Limb (tissue), 2 donors: ENCODE data around the gene KANSL1.
A peak's percentile ranks its signal among the peaks of the same experiment; 100 is the strongest.
"Not testable (repeated sequence)": the region's sequence is repeated elsewhere in the genome, so short reads cannot be mapped to it uniquely, and the experiment has no call there.

Experiments used
- DNase-seq, 2 donors: peaks; one replicate each; pipeline ENCODE4 v3.0.0-alpha.2; 2016; ENCODE audit errors: extremely low spot score in 2 of 2

Gene KANSL1

GRCh38 chr17:46024590-46024989, 168.6 kb downstream of the KANSL1 start:
- DNase-seq, result no peak

- DNase-seq, result no peak
Measured at GRCh38 chr17:46023783-46024388, 169.3 kb downstream of the KANSL1 start.

DNA sequence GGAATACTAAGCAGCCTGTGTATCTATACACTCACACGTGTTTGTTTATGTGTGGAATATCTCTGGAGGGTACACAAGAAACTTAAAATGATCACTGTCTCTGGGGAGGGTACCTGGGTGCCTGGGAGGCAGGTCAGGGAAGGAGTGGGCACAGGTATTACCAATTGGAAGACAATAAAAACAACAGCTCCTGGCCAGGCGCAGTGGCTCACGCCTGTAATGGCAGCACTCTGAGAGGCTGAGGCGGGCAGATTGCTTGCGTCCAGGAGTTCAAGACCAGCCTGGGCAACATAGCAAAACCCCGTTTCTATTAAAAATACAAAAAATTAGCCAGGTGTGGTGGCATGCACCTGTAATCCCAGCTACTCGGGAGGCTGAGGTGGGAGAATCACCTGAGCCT, 169.9 kb downstream of the KANSL1 start:
- DNase-seq, result not testable (repeated sequence)

DNA sequence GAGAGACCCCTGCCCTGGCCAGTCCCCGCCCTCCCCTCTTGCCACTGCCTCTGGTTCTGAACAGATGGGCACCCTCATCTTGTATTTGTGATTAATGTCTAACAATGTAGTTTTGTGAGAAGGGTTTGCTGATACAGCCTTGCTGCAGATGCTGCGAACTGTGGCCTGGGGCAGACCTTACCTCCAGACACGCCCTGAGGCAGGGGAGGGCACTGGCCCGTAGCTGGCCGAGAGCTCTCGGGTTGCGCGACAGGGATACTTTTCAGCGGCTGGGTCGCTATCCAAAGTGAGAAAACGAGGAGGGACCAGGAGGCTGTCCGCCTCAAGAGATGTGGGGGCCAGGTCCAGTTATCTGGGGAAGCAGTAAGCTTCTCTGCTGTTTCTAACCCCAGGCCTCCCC, 172.2 kb downstream of the KANSL1 start:
- DNase-seq, result no peak

- no peak for DNase-seq
Measured at GRCh38 chr17:46020023-46020761, 173.0 kb downstream of the KANSL1 start.

- DNase-seq, result not testable (repeated sequence)
Measured at GRCh38 chr17:46019408-46019925, 173.8 kb downstream of the KANSL1 start.

DNA sequence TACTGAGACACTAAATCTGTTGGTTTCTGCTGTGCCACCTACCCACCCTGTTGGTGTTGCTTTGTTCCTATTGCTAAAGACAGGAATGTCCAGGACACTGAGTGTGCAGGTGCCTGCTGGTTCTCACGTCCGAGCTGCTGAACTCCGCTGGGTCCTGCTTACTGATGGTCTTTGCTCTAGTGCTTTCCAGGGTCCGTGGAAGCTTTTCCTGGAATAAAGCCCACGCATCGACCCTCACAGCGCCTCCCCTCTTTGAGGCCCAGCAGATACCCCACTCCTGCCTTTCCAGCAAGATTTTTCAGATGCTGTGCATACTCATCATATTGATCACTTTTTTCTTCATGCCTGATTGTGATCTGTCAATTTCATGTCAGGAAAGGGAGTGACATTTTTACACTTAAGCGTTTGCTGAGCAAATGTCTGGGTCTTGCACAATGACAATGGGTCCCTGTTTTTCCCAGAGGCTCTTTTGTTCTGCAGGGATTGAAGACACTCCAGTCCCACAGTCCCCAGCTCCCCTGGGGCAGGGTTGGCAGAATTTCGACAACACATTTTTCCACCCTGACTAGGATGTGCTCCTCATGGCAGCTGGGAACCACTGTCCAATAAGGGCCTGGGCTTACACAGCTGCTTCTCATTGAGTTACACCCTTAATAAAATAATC, 179.6 kb downstream of the KANSL1 start:
- DNase-seq, result no peak

DNA sequence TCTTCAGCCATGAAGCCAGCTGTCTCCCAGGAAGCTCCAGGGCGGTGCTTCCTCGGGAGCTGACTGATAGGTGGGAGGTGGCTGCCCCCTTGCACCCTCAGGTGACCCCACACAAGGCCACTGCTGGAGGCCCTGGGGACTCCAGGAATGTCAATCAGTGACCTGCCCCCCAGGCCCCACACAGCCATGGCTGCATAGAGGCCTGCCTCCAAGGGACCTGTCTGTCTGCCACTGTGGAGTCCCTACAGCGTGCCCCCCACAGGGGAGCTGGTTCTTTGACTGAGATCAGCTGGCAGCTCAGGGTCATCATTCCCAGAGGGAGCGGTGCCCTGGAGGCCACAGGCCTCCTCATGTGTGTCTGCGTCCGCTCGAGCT, 180.1 kb downstream of the KANSL1 start:
- DNase-seq, result no peak

DNA sequence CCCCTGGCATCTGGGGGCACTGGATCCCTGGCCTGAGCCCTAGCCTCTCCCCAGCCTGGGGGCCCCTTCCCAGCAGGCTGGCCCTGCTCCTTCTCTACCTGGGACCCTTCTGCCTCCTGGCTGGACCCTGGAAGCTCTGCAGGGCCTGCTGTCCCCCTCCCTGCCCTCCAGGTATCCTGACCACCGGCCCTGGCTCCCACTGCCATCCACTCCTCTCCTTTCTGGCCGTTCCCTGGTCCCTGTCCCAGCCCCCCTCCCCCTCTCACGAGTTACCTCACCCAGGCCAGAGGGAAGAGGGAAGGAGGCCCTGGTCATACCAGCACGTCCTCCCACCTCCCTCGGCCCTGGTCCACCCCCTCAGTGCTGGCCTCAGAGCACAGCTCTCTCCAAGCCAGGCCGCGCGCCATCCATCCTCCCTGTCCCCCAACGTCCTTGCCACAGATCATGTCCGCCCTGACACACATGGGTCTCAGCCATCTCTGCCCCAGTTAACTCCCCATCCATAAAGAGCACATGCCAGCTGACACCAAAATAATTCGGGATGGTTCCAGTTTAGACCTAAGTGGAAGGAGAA, 180.6 kb downstream of the KANSL1 start:
- DNase-seq, result no peak

DNA sequence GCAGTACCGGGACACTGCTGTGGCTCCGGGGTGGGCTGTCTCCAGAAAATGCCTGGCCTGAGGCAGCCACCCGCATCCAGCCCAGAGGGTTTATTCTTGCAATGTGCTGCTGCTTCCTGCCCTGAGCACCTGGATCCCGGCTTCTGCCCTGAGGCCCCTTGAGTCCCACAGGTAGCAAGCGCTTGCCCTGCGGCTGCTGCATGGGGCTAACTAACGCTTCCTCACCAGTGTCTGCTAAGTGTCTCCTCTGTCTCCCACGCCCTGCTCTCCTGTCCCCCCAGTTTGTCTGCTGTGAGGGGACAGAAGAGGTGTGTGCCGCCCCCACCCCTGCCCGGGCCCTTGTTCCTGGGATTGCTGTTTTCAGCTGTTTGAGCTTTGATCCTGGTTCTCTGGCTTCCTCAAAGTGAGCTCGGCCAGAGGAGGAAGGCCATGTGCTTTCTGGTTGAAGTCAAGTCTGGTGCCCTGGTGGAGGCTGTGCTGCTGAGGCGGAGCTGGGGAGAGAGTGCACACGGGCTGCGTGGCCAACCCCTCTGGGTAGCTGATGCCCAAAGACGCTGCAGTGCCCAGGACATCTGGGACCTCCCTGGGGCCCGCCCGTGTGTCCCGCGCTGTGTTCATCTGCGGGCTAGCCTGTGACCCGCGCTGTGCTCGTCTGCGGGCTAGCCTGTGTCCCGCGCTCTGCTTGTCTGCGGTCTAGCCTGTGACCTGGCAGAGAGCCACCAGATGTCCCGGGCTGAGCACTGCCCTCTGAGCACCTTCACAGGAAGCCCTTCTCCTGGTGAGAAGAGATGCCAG, 181.3 kb downstream of the KANSL1 start:
- DNase-seq, result no peak

DNA sequence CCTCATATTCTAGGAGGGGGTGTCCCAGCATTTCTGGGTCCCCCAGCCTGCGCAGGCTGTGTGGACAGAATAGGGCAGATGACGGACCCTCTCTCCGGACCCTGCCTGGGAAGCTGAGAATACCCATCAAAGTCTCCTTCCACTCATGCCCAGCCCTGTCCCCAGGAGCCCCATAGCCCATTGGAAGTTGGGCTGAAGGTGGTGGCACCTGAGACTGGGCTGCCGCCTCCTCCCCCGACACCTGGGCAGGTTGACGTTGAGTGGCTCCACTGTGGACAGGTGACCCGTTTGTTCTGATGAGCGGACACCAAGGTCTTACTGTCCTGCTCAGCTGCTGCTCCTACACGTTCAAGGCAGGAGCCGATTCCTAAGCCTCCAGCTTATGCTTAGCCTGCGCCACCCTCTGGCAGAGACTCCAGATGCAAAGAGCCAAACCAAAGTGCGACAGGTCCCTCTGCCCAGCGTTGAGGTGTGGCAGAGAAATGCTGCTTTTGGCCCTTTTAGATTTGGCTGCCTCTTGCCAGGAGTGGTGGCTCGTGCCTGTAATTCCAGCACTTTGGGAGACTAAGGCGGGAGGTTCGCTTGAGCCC, 182.5 kb downstream of the KANSL1 start:
- no peak for DNase-seq

GRCh38 chr17:46009681-46010596, 183.3 kb downstream of the KANSL1 start:
- no peak for DNase-seq

DNA sequence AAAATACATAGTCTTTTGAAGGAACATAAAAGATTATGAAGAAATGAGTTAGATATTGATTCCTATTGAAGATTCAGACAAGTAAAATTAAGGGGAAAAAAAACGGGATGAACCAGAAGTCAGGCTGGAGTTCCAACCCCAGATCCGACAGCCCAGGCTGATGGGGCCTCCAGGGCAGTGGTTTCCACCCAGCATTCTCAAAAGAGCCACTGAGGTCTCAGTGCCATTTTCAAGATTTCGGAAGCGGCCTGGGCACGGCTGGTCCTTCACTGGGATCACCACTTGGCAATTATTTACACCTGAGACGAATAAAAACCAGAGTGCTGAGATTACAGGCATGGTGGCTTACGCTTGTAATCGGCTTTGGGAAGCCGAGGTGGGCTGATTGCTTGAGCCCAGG, 184.6 kb downstream of the KANSL1 start:
- no peak for DNase-seq

DNA sequence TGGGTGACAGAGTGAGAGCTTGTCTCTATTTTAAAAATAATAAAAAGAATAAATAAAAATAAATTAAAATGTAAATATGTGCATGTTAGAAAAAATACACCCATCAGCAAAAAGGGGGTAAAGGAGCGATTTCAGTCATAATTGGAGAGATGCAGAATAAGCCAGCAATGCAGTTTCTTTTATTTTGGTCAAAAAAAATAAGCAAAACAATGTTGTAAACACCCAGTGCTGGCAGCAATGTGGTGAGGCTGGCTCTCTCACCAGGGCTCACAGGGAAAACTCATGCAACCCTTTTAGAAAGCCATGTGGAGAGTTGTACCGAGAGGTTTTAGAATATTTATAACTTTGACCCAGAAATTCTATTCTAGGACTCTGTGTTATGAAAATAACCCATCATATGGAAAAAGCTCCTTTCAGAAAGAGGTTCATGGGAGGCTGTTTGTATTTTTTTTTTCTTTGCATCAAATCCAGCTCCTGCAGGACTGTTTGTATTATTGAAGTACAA, 185.7 kb downstream of the KANSL1 start:
- no peak for DNase-seq

DNA sequence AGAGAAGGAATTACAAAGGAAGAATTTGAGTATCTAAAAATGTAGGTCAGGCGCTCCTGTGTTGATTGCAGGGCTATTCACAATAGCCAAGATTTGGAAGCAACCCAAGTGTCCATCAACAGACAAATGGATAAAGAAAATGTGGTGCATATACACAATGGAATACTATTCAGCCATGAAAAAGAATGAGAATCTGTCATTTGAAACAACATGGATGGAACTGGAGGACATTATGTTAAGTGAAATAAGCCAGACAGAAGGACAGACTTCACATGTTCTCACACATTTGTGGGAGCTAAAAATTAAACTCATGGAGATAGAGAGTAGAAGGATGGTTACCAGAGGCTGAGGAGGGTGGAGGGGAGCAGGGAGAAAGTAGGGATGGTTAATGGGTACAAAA, 187.1 kb downstream of the KANSL1 start:
- not testable (repeated sequence) for DNase-seq

- DNase-seq, result peak; percentile 9 to 57
Measured at GRCh38 chr17:46003907-46004748, 189.1 kb downstream of the KANSL1 start.

DNA sequence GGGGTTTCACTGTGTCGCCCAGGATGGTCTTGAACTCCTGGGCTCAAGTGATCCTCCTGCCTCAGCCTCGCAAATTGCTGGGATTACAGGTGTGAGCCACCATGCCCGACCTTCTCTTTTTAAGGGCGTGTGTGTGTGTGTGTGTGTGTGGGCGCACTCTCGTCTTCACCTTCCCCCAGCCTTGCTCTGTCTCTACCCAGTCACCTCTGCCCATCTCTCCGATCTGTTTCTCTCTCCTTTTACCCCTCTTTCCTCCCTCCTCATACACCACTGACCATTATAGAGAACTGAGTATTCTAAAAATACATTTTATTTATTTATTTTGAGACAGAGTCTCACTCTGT, 190.3 kb downstream of the KANSL1 start:
- DNase-seq, result no peak

GRCh38 chr17:46002311-46002972, 190.8 kb downstream of the KANSL1 start:
- DNase-seq, result peak; percentile 62 to 82
